HG02973 (cell line): ENCODE data around the gene AP1M1.

Experiments
- ATAC-seq: cut with Tn5 transposase; IDR thresholded peaks from one replicate; pipeline ENCODE4 v1.9.1; 2021; ENCODE audit warnings: moderate library complexity; ENCODE audit not compliant: unreplicated experiment

AP1M1 gene

DNA sequence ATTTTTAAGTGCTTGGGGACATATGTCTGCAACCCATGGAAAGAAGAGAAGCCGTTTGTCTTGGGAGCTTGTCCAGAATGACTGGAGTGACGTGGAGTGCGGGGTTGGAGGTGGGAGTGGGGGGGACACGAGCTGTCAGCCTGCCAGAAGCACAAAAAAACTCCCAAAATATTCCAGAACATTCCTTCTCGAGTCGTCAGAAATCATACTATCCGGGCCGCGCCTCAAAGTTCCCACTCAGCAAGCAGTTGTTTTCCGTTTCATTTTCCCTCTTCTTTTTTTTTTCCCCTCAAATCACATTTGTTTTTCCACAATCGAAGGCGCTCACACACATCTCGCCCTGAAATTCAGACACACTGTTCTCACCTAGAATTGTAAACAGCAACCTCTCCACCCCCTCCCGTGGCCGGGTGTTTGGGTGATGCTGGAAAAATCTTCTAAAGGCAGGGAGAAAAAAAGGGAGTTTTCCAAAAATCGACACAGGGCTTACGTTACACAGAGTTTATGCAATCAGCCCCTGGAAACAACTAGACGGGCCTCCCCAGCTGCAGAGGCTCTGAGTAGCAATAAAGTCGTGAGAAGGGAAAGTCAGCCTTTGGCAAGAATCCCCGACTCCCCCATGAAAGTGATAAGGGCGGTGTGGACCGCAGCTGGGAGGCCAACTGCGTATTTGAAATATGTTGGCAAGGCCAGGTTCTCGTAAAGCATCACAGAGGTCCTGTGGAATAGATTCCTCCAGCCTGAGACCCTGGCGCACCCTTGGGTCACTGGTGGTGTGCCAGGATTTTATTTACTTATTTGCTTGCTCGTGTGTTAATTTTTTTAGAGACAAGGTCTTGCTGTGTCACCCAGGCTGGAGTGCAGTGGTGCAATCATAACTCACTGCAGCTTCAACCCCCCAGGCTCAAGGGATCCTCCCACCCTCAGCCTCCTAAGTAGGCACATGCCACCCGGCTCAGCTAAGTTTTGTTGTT, 95.7 kb downstream of the AP1M1 start:
- ATAC-seq = no peak

DNA sequence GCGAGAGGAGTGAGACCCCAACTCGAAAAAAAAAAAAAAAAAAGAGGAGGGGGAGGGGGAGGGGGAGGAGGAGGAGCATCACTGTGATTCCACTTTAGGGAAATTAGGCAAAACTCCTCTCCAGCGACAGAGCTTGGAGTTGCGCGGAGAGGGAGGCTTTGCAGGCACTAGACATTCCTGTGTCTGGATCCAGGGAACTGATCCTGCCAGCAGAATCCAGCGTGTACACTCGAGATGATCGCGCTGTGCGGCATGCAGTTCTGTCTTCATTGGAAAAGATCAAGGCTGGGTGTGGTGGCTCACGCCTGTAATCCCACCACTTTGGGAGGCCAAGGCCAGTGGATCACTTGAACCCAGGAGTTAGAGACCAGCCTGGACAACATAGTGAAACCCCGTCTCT, 97.3 kb downstream of the AP1M1 start:
- ATAC-seq = no peak
